Adipocyte (in vitro differentiated cells): ENCODE measurements around the gene PRCD.

ENCODE experiments used
- DNase-seq: peaks from one replicate; pipeline ENCODE4 v3.0.0-alpha.2; 2015; ENCODE audit warnings: low read depth
- H3K27me3 ChIP-seq: replicated peaks from 2 replicates; pipeline ENCODE4 v1.7.0; 2013; ENCODE audit warnings: mild to moderate bottlenecking, low read length, moderate library complexity; ENCODE audit not compliant: control insufficient read depth, insufficient read depth
- H3K36me3 ChIP-seq: 2 replicates; pipeline ENCODE4 v1.7.0; 2013; ENCODE audit warnings: low read length, mild to moderate bottlenecking, moderate library complexity; ENCODE audit not compliant: control insufficient read depth, insufficient read depth, severe bottlenecking
- H3K4me1 ChIP-seq: 2 replicates; pipeline ENCODE4 v1.7.0; 2013; ENCODE audit warnings: mild to moderate bottlenecking, low read length, moderate library complexity; ENCODE audit not compliant: control insufficient read depth, insufficient read depth
- H3K4me3 ChIP-seq: 2 replicates; pipeline ENCODE4 v1.7.0; 2013; ENCODE audit warnings: mild to moderate bottlenecking, low read length, moderate library complexity
- H3K9ac ChIP-seq: 2 replicates; pipeline ENCODE4 v1.7.0; 2013; ENCODE audit warnings: mild to moderate bottlenecking, low read length, moderate library complexity
- H3K9me3 ChIP-seq: 2 replicates; pipeline ENCODE4 v1.7.0; 2013; ENCODE audit warnings: mild to moderate bottlenecking, low read length, moderate library complexity; ENCODE audit not compliant: control insufficient read depth

The PRCD gene

DNA sequence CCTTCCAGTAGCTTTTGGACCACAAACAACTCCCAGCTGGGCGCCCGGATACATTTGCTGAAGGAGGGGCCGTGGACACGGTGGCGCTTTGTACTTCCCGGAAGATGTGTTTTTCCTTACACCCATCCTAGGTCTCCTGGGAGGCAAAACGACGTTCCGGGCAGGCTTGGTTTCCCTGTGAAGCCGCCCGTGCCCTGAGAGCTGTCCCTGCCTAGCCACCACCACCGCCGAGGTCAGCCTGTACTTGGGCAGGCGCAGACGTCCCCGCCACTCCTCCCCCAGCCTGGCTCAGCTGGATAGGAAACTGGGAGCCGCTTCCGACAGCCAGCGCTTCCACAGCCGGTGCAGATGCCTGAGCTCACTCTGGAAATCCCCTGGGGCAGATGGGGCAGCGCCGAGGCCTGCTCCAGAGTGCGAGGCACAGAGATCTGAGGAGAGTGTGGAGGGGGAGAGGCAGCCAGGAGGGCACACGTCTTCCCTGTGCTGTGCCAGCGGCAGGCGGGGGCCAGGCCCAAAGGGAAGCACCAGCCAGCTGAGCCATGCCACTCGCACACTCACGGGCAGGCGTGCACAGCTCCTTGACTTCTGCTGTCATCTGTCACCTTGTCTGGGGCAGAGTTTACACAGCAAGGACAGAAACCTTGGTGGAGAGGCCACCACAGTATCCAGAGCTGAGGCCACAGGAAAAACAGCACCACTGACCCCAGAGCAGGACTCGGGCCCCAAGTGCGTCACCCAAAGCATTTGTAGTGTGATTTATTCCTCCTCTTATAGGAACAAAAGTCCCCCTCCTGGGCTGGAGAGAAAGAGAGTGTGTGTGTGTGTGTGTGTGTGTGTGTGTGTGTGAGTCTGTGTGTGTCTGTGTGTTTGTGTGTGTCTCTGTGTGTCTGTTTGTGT is 41.6 kb upstream of the PRCD start:
- H3K9ac ChIP-seq = peak overlapping the region; percentile 7
- peak; percentile 72 for DNase-seq

DNA sequence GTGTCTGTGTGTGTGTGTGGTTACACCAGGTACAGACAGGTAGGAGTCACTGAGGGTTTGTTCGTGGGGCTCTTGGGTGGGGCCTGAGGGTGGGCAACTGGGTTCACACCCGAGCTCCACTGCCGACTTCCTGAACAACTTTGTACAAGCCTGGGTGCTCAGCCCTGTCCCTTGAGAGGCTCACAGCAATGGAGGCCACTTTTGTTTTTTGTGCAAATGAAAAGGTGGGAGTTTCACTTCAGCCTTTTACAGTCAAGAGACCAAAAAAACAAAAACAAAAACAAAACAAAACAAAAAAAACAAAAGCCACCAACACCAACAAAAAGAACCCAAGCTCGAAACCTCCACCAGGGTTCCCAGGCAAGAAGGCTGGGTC is 41.0 kb upstream of the PRCD start:
- H3K9me3 ChIP-seq = no peaks in the 10 kb centered on the region
- peaks cover 4% of the 10 kb centered on the region for H3K4me1 ChIP-seq
- no peak overlapping the region for H3K4me3 ChIP-seq
- H3K36me3 ChIP-seq = no peaks in the 10 kb centered on the region
- no peak for DNase-seq
- peaks cover 6% of the 10 kb centered on the region for H3K27me3 ChIP-seq
- no peak overlapping the region for H3K9ac ChIP-seq

More for the DNA sequence above, 41.6 kb upstream of the PRCD start:
- no peak overlapping the region for H3K4me3 ChIP-seq
- no peaks in the 10 kb centered on the region for H3K9me3 ChIP-seq
- peaks cover 6% of the 10 kb centered on the region for H3K27me3 ChIP-seq
- no peaks in the 10 kb centered on the region for H3K36me3 ChIP-seq
- peaks cover 7% of the 10 kb centered on the region for H3K4me1 ChIP-seq

DNA sequence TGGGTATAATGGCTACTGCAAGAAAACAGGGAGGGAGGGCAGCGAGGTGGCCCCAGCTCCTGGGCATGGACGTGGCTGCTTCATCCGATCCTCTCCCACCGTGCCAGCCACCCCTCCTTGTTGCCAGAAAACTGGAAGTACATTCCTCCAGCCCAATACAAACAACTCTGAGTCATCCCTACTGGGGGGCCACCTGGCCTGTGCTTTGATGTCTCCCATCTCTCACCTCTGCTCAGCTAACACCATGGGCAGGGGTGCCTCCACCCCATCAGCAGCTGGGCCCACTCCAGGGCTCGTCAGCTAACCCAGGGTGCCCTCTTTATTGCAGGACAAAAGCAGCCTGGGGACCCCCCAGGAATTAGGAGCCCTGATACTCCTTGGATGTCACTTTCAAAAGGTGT is 40.6 kb upstream of the PRCD start:
- Histone ChIP-seq H3K4me3 (no peak overlapping the region), H3K4me1 (peaks cover 4% of the 10 kb centered on the region), H3K36me3 (no peaks in the 10 kb centered on the region), H3K9ac (no peak overlapping the region), H3K9me3 (no peaks in the 10 kb centered on the region), H3K27me3 (peaks cover 6% of the 10 kb centered on the region)
- DNase-seq = no peak

DNA sequence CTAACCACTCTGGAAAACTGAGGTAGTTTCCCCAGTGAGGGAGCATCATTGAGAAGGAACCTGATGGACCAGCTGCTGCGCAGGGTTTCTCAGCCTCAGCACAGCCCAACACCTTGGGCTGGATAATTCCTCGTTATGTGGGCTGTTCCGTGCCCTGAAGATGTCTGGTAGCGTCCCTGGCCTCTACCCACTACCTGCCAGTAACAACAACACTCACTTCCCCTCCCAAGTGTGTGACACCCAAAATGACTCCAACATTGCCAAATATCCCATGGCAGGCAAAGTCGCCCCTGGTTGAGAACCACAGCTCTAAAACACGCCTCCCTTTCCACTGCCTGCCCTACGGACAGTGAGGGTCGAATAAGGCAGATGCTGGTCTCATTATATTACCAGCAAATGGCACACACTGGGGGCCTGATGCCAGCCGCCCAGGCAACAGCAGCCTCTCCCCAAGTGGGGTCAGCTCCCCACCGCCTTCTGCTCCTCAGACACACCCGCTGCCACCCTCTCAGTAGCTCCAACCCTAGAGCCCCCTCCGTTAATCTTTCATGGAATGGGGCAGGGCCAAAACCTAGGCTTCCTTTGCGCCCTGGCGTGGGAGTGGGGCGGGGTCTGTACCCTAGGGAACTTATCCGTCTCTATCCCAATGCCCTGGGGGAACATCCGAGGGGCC is 39.6 kb upstream of the PRCD start:
- no peak for DNase-seq
- Histone ChIP-seq H3K27me3 (peaks cover 6% of the 10 kb centered on the region), H3K4me1 (peaks cover 4% of the 10 kb centered on the region), H3K9ac (no peak overlapping the region), H3K36me3 (no peaks in the 10 kb centered on the region), H3K9me3 (no peaks in the 10 kb centered on the region), H3K4me3 (no peak overlapping the region)

DNA sequence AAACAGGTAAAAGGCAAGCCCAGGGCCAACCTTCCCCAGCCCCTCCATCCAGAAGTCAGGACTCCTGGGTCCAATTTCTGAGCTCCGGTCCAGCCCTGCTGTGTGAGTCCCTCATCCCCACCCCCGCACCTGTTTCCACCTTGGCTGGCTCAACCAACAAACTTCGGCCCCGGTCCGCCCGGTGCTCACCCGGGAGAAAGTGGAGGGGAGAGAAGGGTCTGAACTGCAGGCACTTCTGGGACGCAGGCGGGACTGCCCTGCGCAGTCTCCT is 39.2 kb upstream of the PRCD start:
- Histone ChIP-seq H3K27me3 (peaks cover 6% of the 10 kb centered on the region), H3K36me3 (no peaks in the 10 kb centered on the region), H3K4me1 (peaks cover 4% of the 10 kb centered on the region), H3K9me3 (no peaks in the 10 kb centered on the region), H3K9ac (peak overlapping the region; percentile 34), H3K4me3 (peak overlapping the region; percentile 75)
- no peak for DNase-seq

DNA sequence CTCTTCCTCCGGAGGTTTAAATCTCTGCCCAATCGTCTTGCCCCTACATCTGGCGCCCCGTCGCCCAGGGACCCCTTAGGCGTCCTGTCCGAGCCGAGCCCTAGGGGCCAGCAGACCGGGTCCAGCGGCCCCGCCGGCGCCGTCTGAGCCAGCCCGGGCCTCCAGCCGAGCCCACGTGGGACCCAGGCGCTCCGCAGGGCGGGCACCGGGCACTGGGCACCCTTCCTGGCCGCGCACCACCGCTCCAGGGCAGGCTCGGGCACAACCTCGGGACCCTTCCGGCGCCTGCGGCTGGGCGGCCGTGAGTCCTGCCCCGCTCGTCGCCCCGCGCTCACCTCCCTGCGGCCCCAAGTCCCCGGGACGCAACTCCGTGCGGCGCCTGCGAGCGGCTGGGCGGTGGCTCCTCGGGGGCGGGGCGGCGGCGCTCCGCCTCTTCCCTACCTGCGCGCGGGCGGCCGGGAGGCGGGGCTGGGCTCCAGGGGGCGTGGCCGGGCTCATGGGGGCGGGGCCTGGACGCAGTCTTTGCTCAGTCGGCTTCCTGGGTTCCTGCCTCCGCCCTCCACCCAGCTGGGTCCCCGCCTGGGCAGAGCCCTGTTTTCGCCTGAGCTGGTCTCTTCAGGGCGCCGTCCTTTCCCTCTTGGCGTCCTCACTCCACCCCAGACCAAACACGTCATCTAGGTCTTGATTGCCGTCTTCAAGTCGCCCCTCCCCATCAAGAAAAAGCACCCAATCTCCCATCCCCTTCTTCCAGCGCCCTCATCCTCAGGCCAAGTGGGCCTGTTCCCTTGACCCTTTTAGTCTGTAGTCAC is 38.6 kb upstream of the PRCD start, which contains the start of gene RHBDF2:
Gene RHBDF2, minus strand, starts transcription at position 406 of the 809 bp plus-strand sequence. CDS start 19,899 bp downstream, outside the sequence.
- DNase-seq = peak; percentile 86

DNA sequence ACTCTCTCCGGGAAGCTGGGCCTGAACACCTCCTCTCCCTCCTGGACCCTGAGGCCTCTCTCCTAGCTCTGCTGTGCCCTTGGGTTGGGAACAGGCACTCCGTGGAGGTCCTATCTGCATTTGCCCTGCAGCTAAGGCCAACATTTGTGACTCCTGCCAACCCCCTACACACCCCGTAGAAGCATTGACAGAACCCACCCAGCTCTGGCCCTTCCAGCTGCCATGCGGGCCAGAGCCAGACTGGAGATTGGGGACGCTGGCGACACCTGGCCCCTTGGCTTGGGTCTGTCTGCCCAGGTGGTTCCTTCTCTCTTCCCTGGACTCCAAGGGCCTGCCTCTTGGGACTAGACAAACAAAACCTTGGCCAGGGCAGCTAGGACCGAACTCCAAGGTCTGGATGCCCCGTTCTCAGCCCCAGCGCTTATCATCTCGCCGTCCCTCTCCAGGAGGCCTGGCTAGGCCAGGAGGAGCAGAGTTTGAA is 38.0 kb upstream of the PRCD start:
- no peak for DNase-seq
- Histone ChIP-seq H3K27me3 (peaks cover 10% of the 10 kb centered on the region), H3K4me3 (peak overlapping the region; percentile 75), H3K9ac (peak overlapping the region; percentile 74), H3K36me3 (no peaks in the 10 kb centered on the region), H3K4me1 (peaks cover 4% of the 10 kb centered on the region), H3K9me3 (no peaks in the 10 kb centered on the region)

More for the DNA sequence above, 38.6 kb upstream of the PRCD start, which contains the start of gene RHBDF2:
- Histone ChIP-seq H3K9ac (peak within 1 kb of the TSS; percentile 74), H3K36me3 (no peaks in the 10 kb centered on the region), H3K4me1 (peaks cover 4% of the 10 kb centered on the region), H3K27me3 (peaks cover 6% of the 10 kb centered on the region), H3K4me3 (peak within 1 kb of the TSS; percentile 75), H3K9me3 (no peaks in the 10 kb centered on the region)

DNA sequence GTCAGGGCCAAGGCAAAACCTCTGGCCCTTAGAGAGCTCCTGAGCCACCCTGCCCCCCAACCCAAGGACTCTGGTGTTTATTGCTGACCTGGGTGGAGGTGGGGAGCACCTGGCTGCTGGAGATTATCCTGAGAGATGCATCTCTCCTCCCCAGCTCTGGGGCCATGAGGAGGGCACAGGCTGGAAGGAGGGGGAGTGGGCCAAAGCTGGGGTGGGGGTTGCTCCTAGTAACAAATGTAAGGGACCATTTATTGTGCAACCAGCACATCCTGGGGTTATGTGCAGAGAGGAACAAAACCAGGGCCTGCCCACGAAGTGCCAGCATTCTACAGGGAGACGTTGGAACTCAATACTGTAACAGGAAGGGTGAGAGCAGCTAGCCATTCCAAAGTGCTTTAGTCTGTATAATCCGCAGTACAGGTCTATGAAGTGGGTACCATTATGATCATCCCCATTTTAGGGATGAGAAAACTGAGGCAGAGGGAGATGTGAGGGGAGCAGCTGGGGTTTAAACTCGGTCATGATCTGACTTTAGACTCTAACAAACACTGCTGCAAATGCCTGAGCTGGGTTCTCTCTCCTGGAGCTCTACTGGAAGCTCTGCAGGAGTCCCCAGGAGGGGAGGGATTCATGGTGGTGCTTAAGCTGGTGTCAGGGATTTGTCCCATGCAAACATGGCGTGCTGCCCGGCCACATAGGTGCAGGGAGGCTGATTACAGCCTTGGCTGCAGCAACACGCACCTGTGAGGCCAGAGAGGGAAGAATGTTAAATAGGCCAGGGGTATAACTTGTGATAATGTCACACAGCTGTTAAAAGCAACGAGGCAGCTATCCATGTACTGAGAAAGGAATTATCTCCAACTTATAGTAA is 37.3 kb upstream of the PRCD start:
- Histone ChIP-seq H3K4me3 (no peak overlapping the region), H3K27me3 (peaks cover 13% of the 10 kb centered on the region), H3K9me3 (no peaks in the 10 kb centered on the region), H3K36me3 (no peaks in the 10 kb centered on the region), H3K9ac (no peak overlapping the region), H3K4me1 (peaks cover 4% of the 10 kb centered on the region)
- DNase-seq = no peak

DNA sequence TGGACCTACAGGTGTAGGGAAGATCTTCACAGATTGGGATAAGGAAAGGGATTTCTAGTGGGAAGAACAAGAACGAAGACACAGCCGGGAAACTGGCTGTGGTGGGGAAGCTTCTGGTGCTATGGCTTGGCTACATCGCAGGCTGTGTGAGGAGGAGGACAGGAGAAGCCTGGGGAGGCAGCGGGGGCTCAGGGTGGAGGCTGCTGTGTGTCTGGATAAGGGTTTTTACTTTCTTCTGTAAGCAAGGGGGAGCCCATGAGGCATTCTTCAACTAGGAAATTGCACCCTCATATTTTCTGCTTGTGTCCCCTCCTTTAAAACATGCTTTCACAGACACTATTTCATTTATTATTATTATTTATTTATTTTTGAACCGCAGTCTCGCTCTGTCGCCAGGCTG is 35.7 kb upstream of the PRCD start:
- Histone ChIP-seq H3K27me3 (peaks cover 13% of the 10 kb centered on the region), H3K9ac (no peak overlapping the region), H3K4me1 (no peaks in the 10 kb centered on the region), H3K4me3 (no peak overlapping the region), H3K9me3 (no peaks in the 10 kb centered on the region), H3K36me3 (no peaks in the 10 kb centered on the region)
- no peak for DNase-seq

DNA sequence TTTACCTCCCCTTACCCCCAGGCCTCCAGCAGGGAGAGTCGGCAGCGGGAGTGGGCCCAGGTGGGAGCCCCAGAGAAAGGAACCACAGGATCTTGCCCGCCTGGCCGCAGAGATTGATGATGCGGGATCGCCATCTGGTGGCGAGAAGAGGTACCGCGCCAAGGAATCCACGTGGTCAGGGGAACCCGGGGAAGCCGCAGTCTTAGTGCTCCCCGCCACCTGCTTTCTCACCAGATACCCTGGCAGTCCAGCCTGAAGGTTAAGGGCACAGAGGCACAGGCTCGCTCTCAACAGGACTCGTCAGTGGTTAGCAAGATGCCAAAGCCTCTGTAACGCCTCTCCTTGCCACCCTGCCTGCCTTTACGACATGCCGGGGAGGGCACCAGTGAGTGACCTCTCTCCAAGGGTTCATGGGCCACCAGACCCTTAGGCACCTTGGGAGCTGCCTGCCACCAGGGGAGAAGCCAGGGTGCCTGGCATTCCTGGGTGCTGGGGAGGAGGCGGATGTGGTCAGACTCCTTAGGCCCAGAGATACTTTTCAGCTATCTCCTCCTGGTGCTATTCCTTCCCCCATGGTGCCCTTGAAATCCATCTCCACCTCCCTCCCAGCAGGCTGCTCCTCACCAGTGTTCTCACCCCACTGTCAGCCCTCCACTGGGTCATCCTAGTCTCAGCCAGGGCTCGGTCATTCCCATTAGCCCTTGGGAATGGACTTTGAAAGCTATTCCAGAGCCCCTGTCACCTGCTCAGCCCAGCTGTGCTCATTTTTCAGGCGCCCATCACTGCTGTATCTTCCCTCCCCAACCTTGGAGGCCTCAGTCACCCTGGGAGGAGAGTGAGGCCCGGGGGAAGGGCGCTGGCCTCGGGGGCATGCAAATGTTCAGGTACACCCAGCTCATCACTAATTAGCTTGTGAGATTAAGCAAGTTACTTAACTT is 33.2 kb upstream of the PRCD start:
- H3K4me1 ChIP-seq = peaks cover 16% of the 10 kb centered on the region
- peak; percentile 84 for DNase-seq

More for the DNA sequence above, 33.2 kb upstream of the PRCD start:
- Histone ChIP-seq H3K36me3 (no peaks in the 10 kb centered on the region), H3K27me3 (peaks cover 13% of the 10 kb centered on the region), H3K9me3 (no peaks in the 10 kb centered on the region), H3K9ac (no peak overlapping the region), H3K4me3 (no peak overlapping the region)
